GM20431 (cell line): ENCODE data around the gene INHBB.
"Not testable (repeated sequence)": the region's sequence is repeated elsewhere in the genome, so short reads cannot be mapped to it uniquely, and the experiment has no call there.

Experiments used
- in situ Hi-C: fragments of 300-500 bp; cut with MseI, MboI; formaldehyde crosslinking; loops from one replicate; pipeline ENCODE4 v1.15.0; 2020; ENCODE audit warnings: low sequenced_read_pairs; ENCODE audit not compliant: unreplicated experiment

Gene INHBB

DNA sequence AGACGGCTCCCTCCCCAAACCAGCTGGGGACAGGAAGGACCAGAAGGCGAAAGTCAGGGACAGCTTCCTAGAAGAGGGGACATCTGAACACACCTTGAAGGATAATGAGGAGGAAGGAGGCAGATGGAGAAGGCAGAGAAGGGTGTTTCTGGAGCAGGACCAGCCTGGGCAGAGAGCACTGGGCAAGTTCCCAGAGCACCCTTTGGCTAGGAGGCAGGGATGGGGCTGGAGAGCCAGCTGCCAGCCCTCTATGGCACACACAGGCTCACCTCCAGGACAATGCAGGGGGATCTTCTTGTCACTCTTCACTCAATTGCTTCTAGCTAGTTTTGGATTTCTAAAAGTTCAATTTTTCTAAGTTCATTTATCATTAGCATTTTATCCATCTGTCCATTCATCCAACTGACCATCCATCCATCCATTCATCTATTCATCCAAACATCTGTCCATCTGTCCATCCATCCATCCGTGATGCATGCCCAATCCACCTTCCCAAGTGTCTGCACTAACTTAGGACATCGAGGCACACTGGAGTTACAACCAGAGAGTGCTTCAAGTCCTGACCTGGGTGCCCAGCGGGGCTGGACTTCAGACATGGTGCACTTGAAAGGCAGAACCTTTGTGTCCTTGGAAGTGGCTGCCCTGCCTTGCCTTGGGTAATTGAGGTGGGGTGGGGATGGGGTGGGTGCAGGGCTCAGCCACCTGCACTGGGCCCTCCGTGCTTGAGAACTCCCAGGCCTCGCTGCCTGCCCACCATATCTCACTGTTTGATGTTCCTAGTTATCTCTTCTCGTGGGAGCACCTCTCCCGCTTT lies 42.5 kb downstream of the INHBB start:
- in situ Hi-C loops, result no loop called here

DNA sequence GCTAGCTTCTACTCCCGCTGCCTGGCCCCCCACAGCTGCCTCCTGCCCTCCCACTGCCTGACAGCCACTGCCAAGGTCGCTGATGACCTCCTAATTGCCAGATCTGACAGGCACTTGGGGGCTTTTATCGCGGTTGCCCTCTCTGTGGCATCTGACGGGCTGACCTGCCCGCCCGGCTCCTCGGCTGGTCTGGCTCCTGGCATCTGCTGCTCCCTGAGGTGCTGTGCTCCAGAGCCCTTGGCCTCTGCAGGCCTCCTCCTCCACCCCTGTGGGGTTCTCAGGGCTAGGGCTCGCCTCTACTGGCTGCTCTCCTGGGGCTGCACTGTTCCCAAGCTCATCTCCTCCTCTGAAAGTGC lies 43.1 kb downstream of the INHBB start:
- in situ Hi-C loops, result no loop called here

DNA sequence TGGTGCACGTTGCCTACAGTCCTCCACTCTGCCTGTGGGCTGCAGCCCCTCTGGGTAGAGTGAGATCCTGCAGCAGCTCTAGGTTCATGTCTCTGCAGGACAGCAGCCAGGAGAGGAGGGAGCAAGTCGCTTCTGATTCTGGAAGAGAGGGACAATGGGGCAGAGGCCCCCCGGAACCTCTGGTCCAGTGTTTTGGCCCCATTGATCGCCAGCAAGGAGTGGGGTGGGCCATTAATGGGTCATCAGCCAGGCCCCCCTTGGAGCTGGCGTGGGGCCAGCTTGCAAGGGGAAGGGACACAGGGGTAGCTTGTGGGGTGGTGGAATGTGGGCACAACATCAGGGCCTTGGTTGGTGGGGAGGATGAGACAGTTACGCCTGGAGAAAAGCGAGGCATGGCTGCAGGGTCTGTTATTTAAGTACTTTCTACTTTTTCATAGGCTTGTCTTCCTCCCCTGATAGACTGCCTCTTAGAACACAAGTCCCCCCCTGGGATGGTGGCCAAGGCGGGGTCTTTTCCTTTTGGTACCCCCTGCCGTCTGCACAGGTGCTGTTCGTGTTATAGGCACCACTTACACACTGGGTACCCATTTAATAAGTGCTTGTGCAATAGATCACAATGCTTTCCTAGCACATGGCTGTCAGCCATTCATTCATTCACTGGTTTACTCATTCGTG lies 44.6 kb downstream of the INHBB start:
- in situ Hi-C loops, result no loop called here

GRCh38 chr2:120391382-120391781 lies 45.4 kb downstream of the INHBB start:
- in situ Hi-C loops, result not testable (repeated sequence)

GRCh38 chr2:120391911-120392665 lies 46.2 kb downstream of the INHBB start:
- in situ Hi-C loops, result no loop called here

DNA sequence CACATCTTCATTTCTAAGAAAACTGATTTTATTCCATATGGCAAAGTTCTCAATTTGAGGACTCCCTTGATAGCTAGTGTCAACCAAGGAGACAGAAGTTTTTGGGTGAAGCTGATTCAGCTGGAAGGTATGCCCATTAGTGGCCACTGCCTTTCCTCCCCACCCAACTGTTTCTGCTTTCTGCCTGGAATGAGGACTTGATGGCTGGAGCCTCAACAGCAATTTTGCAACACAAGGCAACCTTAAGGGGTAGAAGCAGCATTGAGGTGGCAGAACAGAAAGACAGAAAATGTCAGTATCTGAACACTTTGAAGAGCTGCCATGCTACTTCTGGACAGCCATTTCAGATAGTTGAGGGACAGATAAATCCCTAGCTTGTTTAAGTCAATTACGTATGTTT lies 47.0 kb downstream of the INHBB start:
- in situ Hi-C loops, result no loop called here

- in situ Hi-C loops, result no loop called here
Measured at GRCh38 chr2:120393456-120393855, 47.5 kb downstream of the INHBB start.

DNA sequence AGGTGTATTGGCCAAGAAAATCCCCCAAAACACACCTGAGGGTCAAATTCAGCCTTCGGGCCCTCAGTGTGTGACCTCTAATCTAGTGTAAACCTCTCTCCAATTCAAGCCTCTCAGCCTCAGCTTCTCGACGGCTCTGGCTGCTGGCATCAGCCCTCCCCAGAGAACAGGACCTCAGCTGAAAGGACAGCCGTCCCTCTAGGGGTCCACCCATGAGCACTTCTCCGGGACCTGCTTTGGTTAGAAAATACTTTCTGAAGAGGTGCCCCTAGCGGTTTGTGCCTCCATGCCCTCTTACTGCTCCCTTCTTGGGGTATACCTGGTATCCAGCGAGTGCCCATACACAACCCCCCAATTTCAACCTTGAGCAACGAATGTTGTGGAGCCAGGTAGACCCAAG lies 48.8 kb downstream of the INHBB start:
- in situ Hi-C loops, result no loop called here

DNA sequence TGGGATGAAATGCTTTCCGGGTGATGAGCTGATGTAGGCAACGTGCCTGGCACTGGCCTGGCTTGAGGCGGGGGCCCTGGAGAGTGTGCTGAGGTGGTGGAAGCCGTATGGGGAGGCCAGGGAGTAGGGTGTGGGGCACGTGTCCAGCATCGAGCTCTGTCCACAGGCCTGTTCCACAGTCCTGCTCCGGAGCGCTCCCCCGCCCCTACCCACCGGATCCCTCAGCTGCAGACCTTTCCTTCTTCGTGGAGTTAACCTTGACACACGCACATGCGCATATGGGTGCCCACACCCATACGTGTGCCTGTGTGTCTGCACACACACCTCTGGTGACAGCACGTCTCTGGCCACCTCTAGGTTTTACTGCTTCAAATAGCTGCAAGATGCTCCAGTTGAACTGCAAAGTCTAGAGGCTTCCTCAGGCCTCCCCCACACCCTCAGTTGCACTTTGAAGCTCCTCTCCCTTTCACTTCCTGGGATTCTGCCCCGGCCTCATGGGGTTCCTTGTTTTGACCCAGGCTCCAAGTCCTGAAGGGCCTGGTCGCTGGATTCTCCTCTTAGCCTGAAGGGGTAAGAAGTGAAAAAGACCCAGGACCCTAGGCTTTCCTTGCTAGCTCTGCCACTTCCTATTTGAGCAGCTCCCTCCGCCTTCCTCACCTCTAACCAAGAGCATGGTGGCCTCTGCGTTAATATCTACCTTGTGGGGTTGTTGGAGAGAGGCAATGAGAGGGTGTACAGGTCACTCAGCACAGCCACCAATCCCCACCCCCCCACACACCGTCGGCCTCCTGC lies 49.5 kb downstream of the INHBB start:
- in situ Hi-C loops, result no loop called here

GRCh38 chr2:120396013-120396860 lies 50.3 kb downstream of the INHBB start:
- in situ Hi-C loops, result no loop called here

DNA sequence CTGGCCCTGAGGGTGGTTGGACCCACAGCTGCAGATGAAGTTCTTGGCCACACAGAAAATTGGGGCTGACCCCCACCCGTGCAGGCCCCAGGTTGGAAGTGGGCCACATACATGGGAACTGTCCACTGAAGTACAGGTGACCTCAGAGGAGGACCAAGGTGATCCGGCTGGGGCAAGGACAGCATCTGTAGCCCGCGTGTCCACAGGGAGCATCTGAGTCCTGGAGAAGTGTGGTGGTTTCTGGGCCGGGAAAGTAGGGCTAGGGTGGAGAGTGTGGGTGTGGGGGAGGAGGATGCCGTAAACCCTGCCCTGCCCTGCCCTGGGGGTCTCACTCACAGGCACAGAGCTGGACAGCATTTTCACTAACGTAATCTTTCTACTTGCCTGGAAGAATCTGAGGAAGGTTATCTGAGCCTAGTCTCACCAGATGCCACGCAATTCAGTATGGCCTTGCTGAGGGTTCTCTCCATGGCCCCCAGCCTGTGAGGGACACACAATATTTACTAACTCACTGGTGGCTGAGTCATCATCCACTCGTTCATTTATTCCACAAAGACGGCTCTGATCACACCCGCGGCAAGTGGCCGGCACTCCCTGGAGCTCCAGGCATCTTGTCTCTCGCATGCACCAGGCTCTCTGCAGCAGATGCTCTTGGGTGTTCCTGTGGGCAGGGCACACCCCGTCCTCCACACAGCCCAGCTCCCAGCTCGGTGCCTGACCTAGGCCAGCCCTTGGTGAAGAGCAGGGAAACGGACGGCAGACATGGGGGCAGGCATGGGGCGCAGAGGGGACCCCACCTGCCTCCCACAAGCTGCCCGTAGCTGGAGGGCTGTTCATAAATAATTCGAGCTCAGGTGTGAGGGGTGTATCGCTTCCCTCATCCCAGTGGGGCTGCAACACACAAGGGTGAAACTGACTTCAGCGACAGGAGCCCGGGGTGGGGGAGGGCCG lies 51.2 kb downstream of the INHBB start:
- in situ Hi-C loops, result no loop called here

- in situ Hi-C loops, result no loop called here
Measured at GRCh38 chr2:120398051-120398995, 52.4 kb downstream of the INHBB start.

DNA sequence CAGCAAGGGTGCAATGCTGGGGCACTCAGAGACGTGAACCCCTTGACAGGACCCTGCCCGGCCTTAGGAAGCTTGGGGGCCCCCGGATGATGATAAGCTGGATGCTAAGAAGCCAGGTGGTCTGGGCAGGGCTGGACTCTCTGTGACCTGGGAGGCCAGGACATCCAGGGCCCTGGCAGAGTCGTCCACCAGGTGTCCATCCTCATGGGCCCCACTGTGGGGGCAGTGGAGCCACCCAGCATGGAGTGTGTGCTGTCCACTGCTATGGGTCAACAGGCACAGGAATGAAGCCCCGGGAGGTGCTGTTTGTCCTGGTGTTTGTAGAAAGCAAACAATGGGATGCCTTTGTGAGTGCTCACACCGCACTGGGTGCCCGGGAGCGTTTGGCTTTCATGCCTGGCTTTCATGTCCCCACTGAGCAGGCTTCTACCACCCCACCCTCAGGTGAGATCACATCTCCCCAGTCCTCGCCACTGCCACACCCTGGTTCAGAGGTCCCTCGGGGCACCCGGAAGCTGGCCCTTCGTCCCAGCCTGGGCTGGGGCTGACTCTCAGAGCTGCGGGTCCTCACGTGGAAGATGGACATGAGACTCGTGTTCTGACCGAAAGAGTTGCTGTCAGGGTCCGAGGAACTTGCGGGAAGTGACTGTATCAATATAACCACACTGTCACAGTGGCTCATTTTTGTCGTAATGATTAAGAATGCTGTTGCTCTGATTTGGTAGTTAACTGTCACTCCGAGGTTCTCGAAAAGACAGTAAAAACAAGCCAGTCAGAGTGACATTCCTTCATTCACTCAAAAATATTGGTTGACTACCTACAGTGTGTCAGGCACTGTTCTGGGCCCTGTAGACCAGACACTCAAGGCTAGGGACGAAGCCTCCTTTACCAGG lies 53.3 kb downstream of the INHBB start:
- in situ Hi-C loops, result no loop called here

DNA sequence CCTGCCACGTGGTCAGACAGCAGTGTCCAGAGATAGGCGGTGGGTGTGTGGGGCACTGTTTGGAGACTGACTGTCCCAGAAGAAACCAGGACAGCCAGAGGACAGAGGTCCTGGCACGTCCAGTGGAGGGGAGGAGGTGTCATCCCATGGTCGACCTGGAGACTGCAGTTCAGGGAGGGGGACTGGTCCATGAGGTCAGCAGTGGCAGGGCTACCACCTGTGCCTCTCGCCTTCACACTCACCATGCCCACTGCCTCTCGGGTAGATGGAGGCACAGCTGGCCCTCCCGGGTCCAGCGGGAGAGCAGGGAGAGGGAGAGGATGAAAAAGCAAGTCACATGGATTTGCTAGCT lies 53.9 kb downstream of the INHBB start:
- in situ Hi-C loops, result no loop called here

DNA sequence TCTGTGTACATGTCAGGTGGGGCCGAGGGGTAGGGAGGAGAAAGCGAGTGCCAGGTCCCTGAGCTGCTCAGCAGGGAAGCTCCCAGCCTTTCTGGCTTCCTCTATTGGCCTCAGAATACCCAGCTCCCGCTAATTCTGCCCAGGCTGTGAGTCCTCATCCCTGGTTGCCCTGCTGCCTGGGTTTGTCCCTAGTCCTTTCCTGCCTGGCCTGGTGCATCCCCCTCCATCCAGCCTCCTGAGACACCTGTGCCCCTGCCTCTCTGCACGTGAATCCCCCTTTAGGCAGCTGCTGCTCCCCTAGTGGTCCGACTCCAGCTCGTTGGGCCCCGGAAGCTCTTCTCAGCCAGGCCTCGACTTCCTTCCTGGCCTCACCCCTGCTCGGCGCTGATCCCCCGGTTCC lies 54.6 kb downstream of the INHBB start:
- in situ Hi-C loops, result no loop called here
